Stimulated activated CD4-positive, alpha-beta T cell treated with anti-CD3 and anti-CD28 coated beads, Interleukin-4, amount 100 ng/mL, for 1 hour (primary cell): ENCODE data around the gene TSEN15.

ENCODE experiments used
- DNase-seq: peaks from one replicate; pipeline ENCODE4 v3.0.0-alpha.2; 2020

TSEN15 gene

GRCh38 chr1:184051485-184052193 is at the start of gene TSEN15:
TSS of gene TSEN15 (plus strand) at chr1:184051730. CDS start at chr1:184051756, 26 bp downstream.
- peak; percentile 81 for DNase-seq

- DNase-seq, result no peak
Measured at GRCh38 chr1:184002071-184002470, 49.5 kb upstream of the TSEN15 start.

- DNase-seq, result no peak
Measured at GRCh38 chr1:184004935-184005334, 46.6 kb upstream of the TSEN15 start.

DNA sequence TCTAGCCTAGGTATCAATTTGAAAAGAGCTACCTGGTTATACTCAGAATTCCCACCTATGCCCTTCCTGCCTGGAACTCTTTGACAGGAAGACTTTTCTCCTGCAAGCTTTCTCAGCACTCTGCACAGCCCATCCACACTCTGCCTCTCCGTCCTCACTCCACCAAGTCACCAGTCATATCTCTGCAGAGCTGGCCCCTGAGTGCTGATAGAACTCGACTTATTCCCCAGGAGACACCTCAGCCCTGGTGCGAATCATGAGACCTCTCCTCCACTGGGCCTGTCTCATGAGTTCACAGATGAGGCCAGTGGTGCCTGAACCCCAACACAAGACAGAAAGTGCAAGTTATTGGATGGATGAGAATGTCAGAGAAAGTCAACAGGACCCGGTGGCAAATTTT is 46.0 kb upstream of the TSEN15 start:
- DNase-seq, result no peak

GRCh38 chr1:184010788-184011187 is 40.7 kb upstream of the TSEN15 start:
- DNase-seq, result no peak

GRCh38 chr1:184012187-184012586 is 39.3 kb upstream of the TSEN15 start:
- DNase-seq, result no peak

DNA sequence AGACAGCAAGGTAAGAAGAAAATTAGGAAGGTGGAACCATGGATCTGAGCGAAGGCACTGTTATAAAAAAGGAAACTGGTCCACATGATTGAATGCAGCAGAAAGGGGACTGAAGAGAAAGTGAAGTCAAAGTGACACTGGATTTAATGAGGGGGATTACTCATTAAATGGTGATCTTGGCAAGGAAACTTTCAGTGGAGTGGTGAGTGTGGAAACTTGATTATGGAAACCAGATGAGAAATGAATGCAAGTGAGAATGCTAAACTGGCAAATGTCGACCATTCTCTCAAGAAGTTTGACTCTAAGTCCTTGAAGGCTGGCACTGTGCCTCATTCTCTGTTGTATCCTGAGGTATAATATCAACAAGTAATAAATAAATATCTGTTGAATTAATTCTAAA is 37.3 kb upstream of the TSEN15 start:
- no peak for DNase-seq

GRCh38 chr1:184016169-184016568 is 35.4 kb upstream of the TSEN15 start:
- no peak for DNase-seq

- no peak for DNase-seq
Measured at GRCh38 chr1:184017306-184017705, 34.2 kb upstream of the TSEN15 start.

DNA sequence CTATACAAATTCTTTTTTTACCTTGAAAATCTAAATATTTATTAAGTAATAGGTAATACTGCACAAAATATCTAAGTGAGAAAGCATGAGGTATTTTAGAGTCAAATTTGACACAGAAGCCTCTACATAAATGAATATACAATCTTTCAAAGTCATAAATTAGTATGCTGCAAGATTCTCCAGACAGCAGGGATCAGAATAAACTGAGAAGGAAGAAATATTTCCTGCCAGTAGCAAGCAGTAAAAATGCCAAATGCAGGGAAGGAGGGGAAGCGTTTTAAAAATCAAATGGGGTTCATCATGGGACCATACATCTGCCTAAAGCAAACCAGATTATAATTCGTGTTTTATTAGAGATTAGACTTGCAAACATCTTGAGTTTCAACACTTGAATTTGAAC is 32.9 kb upstream of the TSEN15 start:
- no peak for DNase-seq

DNA sequence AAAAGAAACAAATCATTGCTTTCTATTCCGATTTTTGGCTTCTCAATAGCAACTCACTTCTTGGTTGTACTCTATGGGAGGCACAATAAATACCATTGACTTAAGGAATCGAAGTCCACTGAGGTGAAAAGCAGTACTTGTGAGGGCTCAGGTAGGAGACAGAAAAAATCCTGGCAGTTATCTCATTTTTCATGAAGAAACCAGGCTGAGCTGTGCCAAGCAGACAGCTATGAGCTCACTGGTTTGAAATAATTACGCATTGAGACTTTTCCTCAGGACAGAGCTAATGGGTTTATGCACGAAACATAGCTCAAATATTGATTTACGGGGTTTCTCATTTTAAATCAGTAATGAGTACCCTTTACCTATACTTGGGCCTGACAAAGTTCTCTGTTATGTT is 32.5 kb upstream of the TSEN15 start:
- no peak for DNase-seq

DNA sequence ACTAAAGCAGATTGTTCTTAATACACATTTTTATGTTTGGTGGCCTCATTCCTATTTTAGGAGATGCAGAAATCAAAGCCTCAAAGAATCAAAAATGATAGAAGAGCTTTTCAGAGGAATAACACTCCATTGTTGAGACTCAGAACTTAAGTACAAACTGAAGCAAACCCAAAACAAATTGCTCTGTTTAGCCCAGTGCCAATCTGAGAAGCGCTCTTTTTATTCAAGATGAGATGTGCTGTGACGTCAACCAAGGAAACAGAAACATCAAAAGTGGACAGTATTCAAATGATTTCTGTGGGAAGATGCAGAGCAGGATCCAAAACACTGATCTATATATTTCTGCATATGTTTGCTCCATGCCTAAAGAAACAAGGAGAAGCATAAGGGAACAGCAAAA is 32.0 kb upstream of the TSEN15 start:
- DNase-seq, result no peak

GRCh38 chr1:184020328-184020727 is 31.2 kb upstream of the TSEN15 start:
- DNase-seq, result no peak

GRCh38 chr1:184020855-184021254 is 30.7 kb upstream of the TSEN15 start:
- no peak for DNase-seq

DNA sequence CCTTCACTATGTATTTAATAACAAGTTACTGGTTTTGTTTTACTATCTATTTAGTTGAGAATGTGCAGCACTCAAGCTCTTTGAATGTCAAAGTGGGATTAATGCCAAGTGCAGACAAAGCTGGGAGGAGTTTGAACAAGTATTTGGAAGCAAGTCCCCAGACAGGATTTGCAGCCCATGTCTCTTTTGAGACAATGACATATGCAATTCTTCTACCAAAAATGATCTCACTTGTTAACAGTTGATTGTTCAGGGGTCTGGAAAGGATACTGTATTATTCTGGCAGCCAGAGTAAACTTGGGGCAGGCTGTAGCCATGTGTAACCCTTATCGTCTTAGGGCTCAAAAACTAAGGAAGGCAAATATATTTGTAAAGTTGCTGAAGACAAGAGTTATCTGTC is 29.8 kb upstream of the TSEN15 start:
- DNase-seq, result no peak

GRCh38 chr1:184022668-184023067 is 28.9 kb upstream of the TSEN15 start:
- DNase-seq, result no peak

GRCh38 chr1:184023171-184023570 is 28.4 kb upstream of the TSEN15 start:
- no peak for DNase-seq

GRCh38 chr1:184025242-184025675 is 26.3 kb upstream of the TSEN15 start:
- DNase-seq, result no peak

GRCh38 chr1:184027826-184028695 is 23.5 kb upstream of the TSEN15 start:
- no peak for DNase-seq

GRCh38 chr1:184028854-184029623 is 22.5 kb upstream of the TSEN15 start:
- no peak for DNase-seq

GRCh38 chr1:184030433-184031091 is 21.0 kb upstream of the TSEN15 start:
- DNase-seq, result no peak

DNA sequence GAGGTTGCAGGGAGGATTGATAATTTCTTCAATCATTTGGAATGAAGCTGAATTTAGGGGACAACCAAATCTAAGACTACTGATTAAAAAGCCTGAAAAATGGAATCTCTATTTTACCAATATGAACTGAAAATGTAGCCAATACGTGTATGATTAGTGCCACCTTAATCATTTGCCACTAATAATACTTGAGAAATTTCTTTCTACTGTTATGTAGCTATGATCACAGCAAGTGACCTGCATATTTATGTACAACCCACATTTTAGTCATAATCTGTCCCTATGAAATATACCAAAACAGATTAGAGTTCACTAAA is 20.5 kb upstream of the TSEN15 start:
- DNase-seq, result no peak
